ENCODE measurements around the gene SLC48A1. TPM values are rescaled to one million over a fixed set of nuclear protein-coding genes. Genes with fewer than 3 reads are reported as not detected.

The SLC48A1 gene
- polyA plus RNA-seq, 1 donor from 2014 or later: 8.0 TPM

- H3K9ac ChIP-seq (ENCODE audit: low read length): no peak overlapping the region
- no peaks in the 10 kb centered on the region for H3K9me3 ChIP-seq (ENCODE audit: low read length)
- H3K36me3 ChIP-seq (ENCODE audit: insufficient read depth, low read length): peaks cover 13% of the 10 kb centered on the region
- H3K27ac ChIP-seq (ENCODE audit: low read length): no peak overlapping the region
- no peak overlapping the region for H2AFZ ChIP-seq (ENCODE audit: low read depth, low read length)
- no peaks in the 10 kb centered on the region for H4K20me1 ChIP-seq (ENCODE audit: insufficient read depth)
- H3K9me2 ChIP-seq (ENCODE audit: insufficient read depth, low read length): no peaks in the 10 kb centered on the region
- no peak overlapping the region for H3K4me2 ChIP-seq (ENCODE audit: low read length)
- no peaks in the 10 kb centered on the region for H3K27me3 ChIP-seq (ENCODE audit: insufficient read depth, low read depth, low read length)
- TF ChIP-seq EP300 (conservative IDR thresholded peaks at IDR 0.05; ENCODE audit: poor library complexity, severe bottlenecking) (no peak), POLR2AphosphoS5 (IDR thresholded peaks at IDR 0.05) (no peak), SMC3 (conservative IDR thresholded peaks at IDR 0.05; ENCODE audit: poor library complexity) (no peak), RAD21 (conservative IDR thresholded peaks at IDR 0.05) (no peak), MXI1 (conservative IDR thresholded peaks at IDR 0.05; ENCODE audit: poor library complexity, severe bottlenecking) (no peak), EZH2 (IDR thresholded peaks at IDR 0.05; ENCODE audit: borderline replicate concordance, insufficient read depth, low read length, poor library complexity, severe bottlenecking) (no peak), TAF1 (IDR thresholded peaks at IDR 0.05; ENCODE audit: low read depth) (no peak)
- TF ChIP-seq, protein P1, sequence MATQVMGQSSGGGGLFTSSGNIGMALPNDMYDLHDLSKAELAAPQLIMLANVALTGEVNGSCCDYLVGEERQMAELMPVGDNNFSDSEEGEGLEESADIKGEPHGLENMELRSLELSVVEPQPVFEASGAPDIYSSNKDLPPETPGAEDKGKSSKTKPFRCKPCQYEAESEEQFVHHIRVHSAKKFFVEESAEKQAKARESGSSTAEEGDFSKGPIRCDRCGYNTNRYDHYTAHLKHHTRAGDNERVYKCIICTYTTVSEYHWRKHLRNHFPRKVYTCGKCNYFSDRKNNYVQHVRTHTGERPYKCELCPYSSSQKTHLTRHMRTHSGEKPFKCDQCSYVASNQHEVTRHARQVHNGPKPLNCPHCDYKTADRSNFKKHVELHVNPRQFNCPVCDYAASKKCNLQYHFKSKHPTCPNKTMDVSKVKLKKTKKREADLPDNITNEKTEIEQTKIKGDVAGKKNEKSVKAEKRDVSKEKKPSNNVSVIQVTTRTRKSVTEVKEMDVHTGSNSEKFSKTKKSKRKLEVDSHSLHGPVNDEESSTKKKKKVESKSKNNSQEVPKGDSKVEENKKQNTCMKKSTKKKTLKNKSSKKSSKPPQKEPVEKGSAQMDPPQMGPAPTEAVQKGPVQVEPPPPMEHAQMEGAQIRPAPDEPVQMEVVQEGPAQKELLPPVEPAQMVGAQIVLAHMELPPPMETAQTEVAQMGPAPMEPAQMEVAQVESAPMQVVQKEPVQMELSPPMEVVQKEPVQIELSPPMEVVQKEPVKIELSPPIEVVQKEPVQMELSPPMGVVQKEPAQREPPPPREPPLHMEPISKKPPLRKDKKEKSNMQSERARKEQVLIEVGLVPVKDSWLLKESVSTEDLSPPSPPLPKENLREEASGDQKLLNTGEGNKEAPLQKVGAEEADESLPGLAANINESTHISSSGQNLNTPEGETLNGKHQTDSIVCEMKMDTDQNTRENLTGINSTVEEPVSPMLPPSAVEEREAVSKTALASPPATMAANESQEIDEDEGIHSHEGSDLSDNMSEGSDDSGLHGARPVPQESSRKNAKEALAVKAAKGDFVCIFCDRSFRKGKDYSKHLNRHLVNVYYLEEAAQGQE (IDR thresholded peaks at IDR 0.05; ENCODE audit: borderline replicate concordance): no peak
- TF ChIP-seq, protein P2, sequence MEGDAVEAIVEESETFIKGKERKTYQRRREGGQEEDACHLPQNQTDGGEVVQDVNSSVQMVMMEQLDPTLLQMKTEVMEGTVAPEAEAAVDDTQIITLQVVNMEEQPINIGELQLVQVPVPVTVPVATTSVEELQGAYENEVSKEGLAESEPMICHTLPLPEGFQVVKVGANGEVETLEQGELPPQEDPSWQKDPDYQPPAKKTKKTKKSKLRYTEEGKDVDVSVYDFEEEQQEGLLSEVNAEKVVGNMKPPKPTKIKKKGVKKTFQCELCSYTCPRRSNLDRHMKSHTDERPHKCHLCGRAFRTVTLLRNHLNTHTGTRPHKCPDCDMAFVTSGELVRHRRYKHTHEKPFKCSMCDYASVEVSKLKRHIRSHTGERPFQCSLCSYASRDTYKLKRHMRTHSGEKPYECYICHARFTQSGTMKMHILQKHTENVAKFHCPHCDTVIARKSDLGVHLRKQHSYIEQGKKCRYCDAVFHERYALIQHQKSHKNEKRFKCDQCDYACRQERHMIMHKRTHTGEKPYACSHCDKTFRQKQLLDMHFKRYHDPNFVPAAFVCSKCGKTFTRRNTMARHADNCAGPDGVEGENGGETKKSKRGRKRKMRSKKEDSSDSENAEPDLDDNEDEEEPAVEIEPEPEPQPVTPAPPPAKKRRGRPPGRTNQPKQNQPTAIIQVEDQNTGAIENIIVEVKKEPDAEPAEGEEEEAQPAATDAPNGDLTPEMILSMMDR (IDR thresholded peaks at IDR 0.05; ENCODE audit: poor library complexity, severe bottlenecking): no peak
- H3K79me2 ChIP-seq (replicated peaks; ENCODE audit: insufficient read depth, low read length): no peaks in the 10 kb centered on the region
- no peaks in the 10 kb centered on the region for H3F3A ChIP-seq (ENCODE audit: insufficient read depth, low read length, poor library complexity, severe bottlenecking)
- no peak overlapping the region for H3K4me3 ChIP-seq (ENCODE audit: low read length)
Measured at GRCh38 chr12:47781479-47782371, 8.7 kb downstream of the SLC48A1 start.

- Histone ChIP-seq H3K36me3 (ENCODE audit: insufficient read depth, low read length) (peaks cover 18% of the 10 kb centered on the region), H3K4me2 (ENCODE audit: low read length) (no peak overlapping the region), H3K27ac (ENCODE audit: low read length) (no peak overlapping the region), H3K9me3 (ENCODE audit: low read length) (no peaks in the 10 kb centered on the region), H3K79me2 (replicated peaks; ENCODE audit: insufficient read depth, low read length) (no peaks in the 10 kb centered on the region), H3F3A (ENCODE audit: insufficient read depth, low read length, poor library complexity, severe bottlenecking) (no peaks in the 10 kb centered on the region), H3K27me3 (ENCODE audit: insufficient read depth, low read depth, low read length) (no peaks in the 10 kb centered on the region), H2AFZ (ENCODE audit: low read depth, low read length) (no peak overlapping the region), H3K9ac (ENCODE audit: low read length) (no peak overlapping the region), H3K9me2 (ENCODE audit: insufficient read depth, low read length) (no peaks in the 10 kb centered on the region), H4K20me1 (ENCODE audit: insufficient read depth) (no peaks in the 10 kb centered on the region), H3K4me3 (ENCODE audit: low read length) (no peak overlapping the region)
- TF ChIP-seq EP300 (conservative IDR thresholded peaks at IDR 0.05; ENCODE audit: poor library complexity, severe bottlenecking): no peak
- TF ChIP-seq TAF1 (IDR thresholded peaks at IDR 0.05; ENCODE audit: low read depth): no peak
- no peak for TF ChIP-seq SMC3 (conservative IDR thresholded peaks at IDR 0.05; ENCODE audit: poor library complexity)
- TF ChIP-seq, protein P1 (IDR thresholded peaks at IDR 0.05; ENCODE audit: borderline replicate concordance): no peak
- TF ChIP-seq MXI1 (conservative IDR thresholded peaks at IDR 0.05; ENCODE audit: poor library complexity, severe bottlenecking): no peak
- TF ChIP-seq, protein P2 (IDR thresholded peaks at IDR 0.05; ENCODE audit: poor library complexity, severe bottlenecking): no peak
- TF ChIP-seq RAD21 (conservative IDR thresholded peaks at IDR 0.05): no peak
- TF ChIP-seq EZH2 (IDR thresholded peaks at IDR 0.05; ENCODE audit: borderline replicate concordance, insufficient read depth, low read length, poor library complexity, severe bottlenecking): no peak
- TF ChIP-seq POLR2AphosphoS5 (IDR thresholded peaks at IDR 0.05): no peak
Measured at GRCh38 chr12:47782372-47782770, 9.3 kb downstream of the SLC48A1 start.
